ENCODE measurements around the gene ABCD3.

ABCD3 gene

GRCh38 chr1:94475232-94475631 lies 57.0 kb downstream of the ABCD3 start:
- Mint-ChIP-seq H3K27me3 (ENCODE audit: low read depth) (no peaks in the 10 kb centered on the region), H3K27ac (no peak overlapping the region), H3K4me3 (no peak overlapping the region), H3K4me1 (no peaks in the 10 kb centered on the region), H3K9me3 (no peaks in the 10 kb centered on the region), H3K36me3 (ENCODE audit: low read depth) (peaks cover 20% of the 10 kb centered on the region)
- no peak for TF ChIP-seq CTCF (IDR thresholded peaks at IDR 0.05; ENCODE audit: unreplicated experiment in 3 of 3)

- no peaks in the 10 kb centered on the region for H3K4me1 Mint-ChIP-seq
- no peak for TF ChIP-seq CTCF (IDR thresholded peaks at IDR 0.05; ENCODE audit: unreplicated experiment in 3 of 3)
- H3K36me3 Mint-ChIP-seq (ENCODE audit: low read depth), result peaks cover 31% of the 10 kb centered on the region
- H3K27ac Mint-ChIP-seq, result no peak overlapping the region
- H3K9me3 Mint-ChIP-seq, result no peaks in the 10 kb centered on the region
- no peaks in the 10 kb centered on the region for H3K27me3 Mint-ChIP-seq (ENCODE audit: low read depth)
- no peak overlapping the region for H3K4me3 Mint-ChIP-seq
Measured at GRCh38 chr1:94479682-94480081, 61.5 kb downstream of the ABCD3 start.

- H3K4me3 Mint-ChIP-seq, result no peak overlapping the region
Measured at GRCh38 chr1:94481473-94481933, 63.3 kb downstream of the ABCD3 start.

GRCh38 chr1:94486990-94487389 lies 68.8 kb downstream of the ABCD3 start:
- Mint-ChIP-seq H3K4me3 (no peak overlapping the region), H3K9me3 (no peaks in the 10 kb centered on the region), H3K4me1 (no peaks in the 10 kb centered on the region), H3K36me3 (ENCODE audit: low read depth) (peaks cover 66% of the 10 kb centered on the region), H3K27ac (no peak overlapping the region), H3K27me3 (ENCODE audit: low read depth) (no peaks in the 10 kb centered on the region)
- TF ChIP-seq CTCF (IDR thresholded peaks at IDR 0.05; ENCODE audit: unreplicated experiment in 3 of 3), result no peak

More at GRCh38 chr1:94481473-94481933, 63.3 kb downstream of the ABCD3 start:
- H3K27me3 Mint-ChIP-seq (ENCODE audit: low read depth), result no peaks in the 10 kb centered on the region
- H3K9me3 Mint-ChIP-seq, result no peaks in the 10 kb centered on the region
- H3K4me1 Mint-ChIP-seq, result no peaks in the 10 kb centered on the region
- no peak overlapping the region for H3K27ac Mint-ChIP-seq
- peaks cover 37% of the 10 kb centered on the region for H3K36me3 Mint-ChIP-seq (ENCODE audit: low read depth)
- TF ChIP-seq CTCF (IDR thresholded peaks at IDR 0.05; ENCODE audit: unreplicated experiment in 3 of 3), result peak; percentile 74 to 82 (median 79)

GRCh38 chr1:94490556-94490955 lies 72.4 kb downstream of the ABCD3 start:
- H3K4me3 Mint-ChIP-seq, result no peak overlapping the region
- no peak overlapping the region for H3K27ac Mint-ChIP-seq
- H3K4me1 Mint-ChIP-seq, result no peaks in the 10 kb centered on the region
- peaks cover 62% of the 10 kb centered on the region for H3K36me3 Mint-ChIP-seq (ENCODE audit: low read depth)
- no peaks in the 10 kb centered on the region for H3K27me3 Mint-ChIP-seq (ENCODE audit: low read depth)
- peaks cover 5% of the 10 kb centered on the region for H3K9me3 Mint-ChIP-seq
- no peak for TF ChIP-seq CTCF (IDR thresholded peaks at IDR 0.05; ENCODE audit: unreplicated experiment in 3 of 3)

- Mint-ChIP-seq H3K4me1 (no peaks in the 10 kb centered on the region), H3K36me3 (ENCODE audit: low read depth) (peaks cover 61% of the 10 kb centered on the region), H3K4me3 (no peak overlapping the region), H3K27ac (peak overlapping the region in 1 of 3 experiments; percentile 16), H3K27me3 (ENCODE audit: low read depth) (no peaks in the 10 kb centered on the region), H3K9me3 (peaks cover 5% of the 10 kb centered on the region)
- no peak for TF ChIP-seq CTCF (IDR thresholded peaks at IDR 0.05; ENCODE audit: unreplicated experiment in 3 of 3)
Measured at GRCh38 chr1:94496076-94496755, 78.0 kb downstream of the ABCD3 start.
